H1 (cell line): ENCODE data around the gene ATP4A. TPM values are rescaled to one million over a fixed set of nuclear protein-coding genes. Genes with fewer than 3 reads are reported as not detected.
A peak's percentile ranks its signal among the peaks of the same experiment; 100 is the strongest.

Experiments
- CTCF ChIA-PET: fragments of 300-600 bp; sonication (Branson Sonifier 250); formaldehyde crosslinking; loops from one replicate; lab custom pipeline; 2021; ENCODE audit not compliant: partially characterized antibody; lab: Charles Lee
- POLR2A ChIA-PET: fragments of 300-600 bp; sonication (Branson Sonifier 250); formaldehyde crosslinking; loops from one replicate; lab custom pipeline; 2021; ENCODE audit warnings: inconsistent platforms; ENCODE audit not compliant: partially characterized antibody; lab: Charles Lee
- DNase-seq, 2 experiments: peaks; one replicate each; pipeline versions ENCODE4 v3.0.0 to v3.0.0-alpha.2; 2010 to 2022; ENCODE audit warnings: low spot score in 2 of 2, low read depth in 1 of 2, mixed read lengths in 1 of 2
- FAIRE-seq: peaks from 2 replicates; lab custom pipeline; 2011; peaks lifted over from hg19 to GRCh38; lab: Jason Lieb, UNC
- H2AFZ ChIP-seq: 2 replicates; pipeline ENCODE4 v1.8.1; 2012; ENCODE audit warnings: low read length, inconsistent platforms
- H2AK5ac ChIP-seq: 2 replicates; pipeline ENCODE4 v1.6.1; 2013; ENCODE audit warnings: low read depth, low read length
- H2BK120ac ChIP-seq: replicated peaks from 2 replicates; pipeline ENCODE3; 2013; ENCODE audit warnings: low read depth, low read length, inconsistent platforms
- H2BK12ac ChIP-seq: 2 replicates; pipeline ENCODE4 v1.6.1; 2013; ENCODE audit warnings: low read depth, low read length
- H2BK15ac ChIP-seq: 2 replicates; pipeline ENCODE4 v1.6.1; 2013; ENCODE audit warnings: low read length
- H2BK20ac ChIP-seq: 2 replicates; pipeline ENCODE4 v1.6.1; 2013; ENCODE audit warnings: low read length
- H2BK5ac ChIP-seq: 2 replicates; pipeline ENCODE4 v1.6.1; 2013; ENCODE audit warnings: low read depth, low read length
- H3K14ac ChIP-seq: 2 replicates; pipeline ENCODE4 v1.6.1; 2013; ENCODE audit warnings: inconsistent platforms; ENCODE audit not compliant: insufficient read length
- H3K18ac ChIP-seq: 2 replicates; pipeline ENCODE4 v1.6.1; 2013; ENCODE audit warnings: low read length; ENCODE audit errors: extremely low read depth
- H3K23ac ChIP-seq: 2 replicates; pipeline ENCODE4 v1.6.1; 2013; ENCODE audit warnings: inconsistent platforms; ENCODE audit not compliant: insufficient read length
- H3K23me2 ChIP-seq: 2 replicates; pipeline ENCODE4 v1.6.1; 2013; ENCODE audit warnings: low read depth, low read length
- H3K27ac ChIP-seq: 2 replicates; pipeline ENCODE4 v1.6.1; 2011; ENCODE audit warnings: low read depth, low read length, inconsistent platforms
- H3K27me3 ChIP-seq, 4 experiments: replicated peaks in 1 of 4; 1 replicate in 1 of 4; 2 replicates in 3 of 4; pipeline versions ENCODE4 v1.6.1 to v1.8.1; 2011 to 2013; ENCODE audit warnings: low read length in 3 of 4, mild to moderate bottlenecking in 3 of 4, inconsistent platforms in 2 of 4, mixed read lengths in 2 of 4, moderate library complexity in 1 of 4; ENCODE audit not compliant: control insufficient read depth in 3 of 4, insufficient read depth in 3 of 4; ENCODE audit errors: extremely low read depth in 1 of 4
- H3K36me3 ChIP-seq, 4 experiments: 2 replicates each; pipeline versions ENCODE4 v1.6.1 to v1.8.1; 2011 to 2013; ENCODE audit warnings: mild to moderate bottlenecking in 4 of 4, low read length in 3 of 4, moderate library complexity in 2 of 4, control low read depth in 1 of 4, inconsistent platforms in 1 of 4; ENCODE audit not compliant: insufficient read depth in 4 of 4, control insufficient read depth in 2 of 4
- H3K4ac ChIP-seq: replicated peaks from 2 replicates; pipeline ENCODE3; 2013; ENCODE audit warnings: low read length, low read depth, mixed read lengths, inconsistent platforms; ENCODE audit not compliant: insufficient read length
- H3K4me1 ChIP-seq, 4 experiments: replicated peaks in 1 of 4; 1 replicate in 1 of 4; 2 replicates in 3 of 4; pipeline versions ENCODE4 v1.6.1 to v1.8.1; 2011 to 2013; ENCODE audit warnings: low read length in 3 of 4, inconsistent platforms in 2 of 4, mixed read lengths in 1 of 4; ENCODE audit not compliant: insufficient read depth in 4 of 4, control insufficient read depth in 3 of 4
- H3K4me2 ChIP-seq, 2 experiments: 2 replicates each; pipeline versions ENCODE4 v1.6.1 to v1.8.1; 2011 to 2013; ENCODE audit warnings: low read depth in 2 of 2, low read length in 2 of 2, control low read depth in 1 of 2, inconsistent platforms in 1 of 2, mild to moderate bottlenecking in 1 of 2; ENCODE audit not compliant: insufficient read depth in 1 of 2
- H3K4me3 ChIP-seq, 4 experiments: fragments of 200-600, 300-600 bp in 1 of 4; sonication (generic), shearing (Covaris generic), sonication (Bioruptor Twin) in 1 of 4; 2 replicates each; pipeline versions ENCODE4 v1.5.1 to v1.8.1; 2011 to 2016; ENCODE audit warnings: low read length in 4 of 4, low read depth in 3 of 4, control low read depth in 2 of 4, inconsistent platforms in 2 of 4, mild to moderate bottlenecking in 2 of 4, mixed read lengths in 1 of 4, moderate library complexity in 1 of 4; ENCODE audit not compliant: insufficient read depth in 2 of 4; ENCODE audit errors: extremely low read depth in 1 of 4
- H3K56ac ChIP-seq: replicated peaks from 2 replicates; pipeline ENCODE3; 2013; ENCODE audit warnings: low read depth, mild to moderate bottlenecking, mixed read lengths, low read length, inconsistent platforms; ENCODE audit not compliant: insufficient read length
- H3K79me1 ChIP-seq: 2 replicates; pipeline ENCODE4 v1.6.1; 2013; ENCODE audit warnings: low read depth, low read length, control low read depth
- H3K79me2 ChIP-seq, 2 experiments: 2 replicates each; pipeline versions ENCODE4 v1.6.1 to v1.8.1; 2012 to 2013; ENCODE audit warnings: low read length in 2 of 2, mild to moderate bottlenecking in 2 of 2, inconsistent platforms in 1 of 2; ENCODE audit not compliant: insufficient read depth in 2 of 2, control insufficient read depth in 1 of 2
- H3K9ac ChIP-seq, 4 experiments: replicated peaks in 1 of 4; 1 replicate in 1 of 4; 2 replicates in 3 of 4; pipeline versions ENCODE4 v1.6.1 to v1.8.1; 2011 to 2013; ENCODE audit warnings: low read depth in 3 of 4, low read length in 3 of 4, control low read depth in 2 of 4, mild to moderate bottlenecking in 2 of 4, moderate library complexity in 2 of 4, inconsistent platforms in 1 of 4; ENCODE audit errors: extremely low read depth in 1 of 4
- H3K9me3 ChIP-seq, 2 experiments: 2 replicates each; pipeline versions ENCODE4 v1.6.1 to v1.8.1; 2012 to 2013; ENCODE audit warnings: mild to moderate bottlenecking in 2 of 2, moderate library complexity in 2 of 2, control low read depth in 1 of 2, inconsistent platforms in 1 of 2, low read depth in 1 of 2, low read length in 1 of 2, mixed read lengths in 1 of 2; ENCODE audit not compliant: insufficient read depth in 2 of 2
- H4K20me1 ChIP-seq, 2 experiments: replicated peaks in 1 of 2; 2 replicates each; pipeline versions ENCODE3 to v1.8.1; 2011 to 2013; ENCODE audit warnings: inconsistent platforms in 2 of 2, low read length in 2 of 2, mild to moderate bottlenecking in 1 of 2; ENCODE audit not compliant: insufficient read depth in 2 of 2, control insufficient read depth in 1 of 2
- H4K5ac ChIP-seq: 2 replicates; pipeline ENCODE4 v1.6.1; 2013; ENCODE audit warnings: low read length, low read depth, mixed read lengths, inconsistent platforms; ENCODE audit not compliant: insufficient read length
- H4K8ac ChIP-seq: 2 replicates; pipeline ENCODE4 v1.8.0; 2013; ENCODE audit warnings: mild to moderate bottlenecking, moderate library complexity, low read length, inconsistent platforms; ENCODE audit not compliant: insufficient read depth; ENCODE audit errors: extremely low read depth
- H4K91ac ChIP-seq: replicated peaks from 2 replicates; pipeline ENCODE3; 2013; ENCODE audit warnings: low read length, mixed read lengths, inconsistent platforms; ENCODE audit not compliant: insufficient read length
- CREB1 ChIP-seq: IDR thresholded peaks from 2 replicates; pipeline ENCODE4 v1.6.1; 2012; ENCODE audit warnings: inconsistent platforms
- GABPA ChIP-seq: IDR thresholded peaks from 2 replicates; pipeline ENCODE4 v1.6.1; 2011; ENCODE audit warnings: mild to moderate bottlenecking, low read length, moderate library complexity, borderline replicate concordance; ENCODE audit not compliant: insufficient read depth
- PHF8 ChIP-seq: fragments of 200-600 bp; sonication (generic); conservative IDR thresholded peaks from 2 replicates; pipeline ENCODE4 v1.7.1; 2012; ENCODE audit warnings: low read depth, mild to moderate bottlenecking, inconsistent platforms, low read length, moderate library complexity
- SAP30 ChIP-seq: fragments of 300-600 bp; sonication (generic); IDR thresholded peaks from 2 replicates; pipeline ENCODE4 v1.7.1; 2012; ENCODE audit warnings: low read length, moderate library complexity, mild to moderate bottlenecking, inconsistent platforms; ENCODE audit not compliant: insufficient read depth, insufficient replicate concordance
- WGBS, 2 experiments: shearing (Covaris generic) in 1 of 2; methylation state at CpG; one replicate each; pipeline versions ENCODE4 v1.1.6 to v1.1.7; 2013 to 2015; ENCODE audit warnings: low lambda C conversion rate in 2 of 2, mixed read lengths in 2 of 2, inconsistent platforms in 1 of 2, low coverage in 1 of 2, missing lambda C conversion rate in 1 of 2; ENCODE audit not compliant: insufficient replicate concordance in 2 of 2, insufficient coverage in 1 of 2, insufficient read length in 1 of 2; ENCODE audit errors: extremely low coverage in 1 of 2, missing lambda C conversion rate in 1 of 2; 5-methylcytosine and 5-hydroxymethylcytosine counted together
- polyA plus RNA-seq, 7 experiments: library from polyadenylated mRNA; depleted of rRNA in 3 of 7; stranded (reverse) in 5 of 7; unstranded in 2 of 7; fragments of >200 nt in 5 of 7; fragments of 200-250 nt in 2 of 7; gene quantifications; 1 replicate in 5 of 7; 2 replicates in 1 of 7; 4 replicates in 1 of 7; pipeline versions ENCODE4 v1.2.1 to v1.2.3, GENCODE V29; 2011 to 2013; ENCODE audit warnings: missing spikeins in 2 of 7, mixed read lengths in 2 of 7
- total RNA-seq: library from RNA; stranded (reverse); fragmentation: NEBNext Ultra II Directional; extraction: Animal tissue kit (Norgen Biotek cat#: 25700); gene quantifications from 2 replicates; pipeline ENCODE4 v1.2.1, GENCODE V29; 2021

ATP4A gene
- total and polyA plus RNA-seq, 2 of the 8 experiments (the other 6 are each of a cell fraction or from before 2014, with no cell fraction given): 0.50 to 1.2 TPM

DNA sequence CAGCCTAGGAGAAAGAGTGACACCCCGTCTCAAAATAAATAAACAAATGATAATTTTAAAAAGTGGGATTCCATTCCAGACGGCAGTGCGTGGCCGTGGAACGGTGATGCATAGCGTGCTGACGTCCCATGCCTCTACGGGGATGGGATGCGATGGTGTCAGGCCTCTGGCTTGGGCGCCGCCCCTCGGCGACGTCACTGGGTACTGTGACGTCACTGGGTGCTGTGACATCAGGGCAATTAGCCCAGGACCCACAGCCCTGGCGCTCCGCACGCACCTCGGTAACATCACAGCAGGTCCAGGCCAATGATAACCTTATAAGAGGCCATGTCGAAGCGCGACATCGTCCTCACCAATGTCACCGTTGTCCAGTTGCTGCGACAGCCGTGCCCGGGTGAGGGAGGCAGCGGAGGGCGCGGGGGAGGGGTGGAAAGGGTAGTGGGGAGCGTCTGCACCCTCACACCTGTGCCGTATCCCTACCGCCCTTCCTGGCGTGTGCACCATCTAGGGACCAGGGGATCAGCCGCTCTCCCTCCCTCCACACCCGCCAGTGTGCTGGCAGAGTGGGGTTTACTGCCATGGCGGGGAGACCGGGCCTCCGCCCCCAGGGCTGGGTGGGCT, 30.1 kb downstream of the ATP4A start, which contains the start of gene GAPDHS:
TSS of gene GAPDHS (plus strand) at position 256 of the 621 bp plus-strand sequence. CDS start at position 328, 72 bp downstream.
- Histone ChIP-seq H3K56ac (no peak within 1 kb of the TSS), H4K20me1 (no peaks in the 10 kb centered on the region), H3K27me3 (peaks cover 0 to 17% (median 14%) of the 10 kb centered on the region in 4 experiments; a peak in 6 of 7 replicates), H3K23ac (no peak within 1 kb of the TSS), H3K23me2 (peaks cover 4% of the 10 kb centered on the region; the same call in 1 of the 2 replicates), H2BK120ac (no peak within 1 kb of the TSS), H3K36me3 (no peaks in the 10 kb centered on the region), H2BK20ac (no peak within 1 kb of the TSS), H3K4me2 (peak within 1 kb of the TSS; percentile 62 to 83), H4K91ac (no peak within 1 kb of the TSS), H3K79me1 (no peaks in the 10 kb centered on the region; the same call in 1 of the 2 replicates), H4K8ac (no peak within 1 kb of the TSS), H4K5ac (no peak within 1 kb of the TSS), H3K9ac (0 out of 7 replicates have a peak within 1 kb of the TSS, but pooled peaks of 1 of the 4 experiments have one; percentile 3), H3K9me3 (no peaks in the 10 kb centered on the region), H3K4ac (no peak within 1 kb of the TSS), H2AFZ (peak within 1 kb of the TSS; percentile 42; the same call in 1 of the 2 replicates), H2BK15ac (peak within 1 kb of the TSS; percentile 4; the same call in 1 of the 2 replicates), H2AK5ac (no peak within 1 kb of the TSS), H3K4me3 (peak within 1 kb of the TSS in 3 of 4 experiments; percentile 45 to 55 (median 52); a peak in 7 of 8 replicates), H3K14ac (no peak within 1 kb of the TSS), H2BK12ac (peak within 1 kb of the TSS; percentile 46; the same call in 1 of the 2 replicates), H3K18ac (no peak within 1 kb of the TSS; the same call in 1 of the 2 replicates), H3K27ac (no peak within 1 kb of the TSS), H2BK5ac (no peak within 1 kb of the TSS), H3K79me2 (no peaks in the 10 kb centered on the region), H3K4me1 (peaks cover 0 to 18% (median 9%) of the 10 kb centered on the region in 4 experiments; a peak in 5 of 7 replicates)
- no peak for FAIRE-seq
- peak in 1 of 2 experiments; percentile 79 for DNase-seq
- ChIA-PET POLR2A (interaction anchor here (0.8 to 4.2 kb wide), 6 partner anchors 10 to 44 kb away, joined by 3 to 19 read pairs (median 4); no protein-coding TSS in a partner anchor), CTCF (interaction anchor here (1.5 to 2.1 kb wide), 2 partner anchors 15 to 113 kb away, joined by 3 to 9 read pairs; no protein-coding TSS in a partner anchor)
- peak; percentile 97 for TF ChIP-seq CREB1
- no peak for TF ChIP-seq GABPA
- no peak for TF ChIP-seq SAP30
- TF ChIP-seq PHF8: no peak
- WGBS, 2 experiments: 62% methylated on average over 34 of the region's 39 CpGs; no CpG with 5 or more reads in 1 of the 2 experiments
